Activated CD4-positive, alpha-beta T cell treated with anti-CD3 and anti-CD28 coated beads, Interleukin-2, amount 50 U/mL, for 48 hours (primary cell): ENCODE data around the gene KAZN.

Source experiments
- DNase-seq, 2 experiments: peaks; one replicate each; pipeline ENCODE4 v3.0.0-alpha.2; 2020

The KAZN gene

DNA sequence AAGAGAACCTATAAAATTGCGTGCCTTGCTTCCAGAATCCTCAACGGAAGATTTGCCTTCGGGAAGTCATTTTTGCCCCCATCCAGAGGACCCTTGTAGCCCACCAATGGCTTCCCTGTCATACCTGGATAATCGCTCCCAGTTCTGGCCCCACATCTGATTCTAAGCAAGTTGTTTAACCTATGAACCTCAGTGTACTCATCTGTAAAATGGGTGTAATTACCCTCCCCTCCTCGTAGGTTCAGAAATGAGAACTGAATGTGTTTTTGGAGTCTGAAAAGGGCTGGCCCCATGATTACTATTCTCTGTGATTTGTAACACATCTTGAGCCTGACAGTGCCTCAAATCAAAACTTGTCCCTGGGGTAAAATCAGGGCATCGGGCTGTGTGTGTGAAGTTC, 473.5 kb downstream of the KAZN start:
- DNase-seq: no peak

DNA sequence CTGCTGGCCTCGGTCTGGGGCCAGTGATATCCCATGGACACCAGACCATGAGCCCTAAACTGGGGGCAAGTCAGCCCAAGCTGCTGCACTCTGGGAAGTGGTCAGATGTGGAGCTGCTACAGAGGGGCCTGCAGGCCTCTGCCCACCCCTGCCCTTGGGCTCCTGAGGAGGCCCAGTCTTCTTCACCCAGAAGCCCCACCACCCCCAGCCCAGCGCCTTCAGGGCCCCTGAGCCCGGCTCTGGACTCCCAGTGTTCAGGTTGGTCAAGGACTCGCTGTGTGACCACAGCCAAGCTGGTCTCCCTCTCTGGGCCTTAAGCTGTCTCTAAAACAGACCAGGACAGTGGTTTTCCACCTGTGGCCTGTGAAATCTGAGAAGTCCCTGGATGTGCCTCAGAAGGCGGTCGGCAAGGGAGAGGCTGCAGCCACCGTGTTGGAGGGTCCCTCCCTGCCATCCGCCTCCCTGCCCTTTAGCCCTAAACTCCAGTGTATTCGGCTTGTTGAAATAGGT, 475.4 kb downstream of the KAZN start:
- no peak for DNase-seq

GRCh38 chr1:15075175-15075574, 476.7 kb downstream of the KAZN start:
- DNase-seq: no peak

- no peak for DNase-seq
Measured at GRCh38 chr1:15075817-15076216, 477.3 kb downstream of the KAZN start.

DNA sequence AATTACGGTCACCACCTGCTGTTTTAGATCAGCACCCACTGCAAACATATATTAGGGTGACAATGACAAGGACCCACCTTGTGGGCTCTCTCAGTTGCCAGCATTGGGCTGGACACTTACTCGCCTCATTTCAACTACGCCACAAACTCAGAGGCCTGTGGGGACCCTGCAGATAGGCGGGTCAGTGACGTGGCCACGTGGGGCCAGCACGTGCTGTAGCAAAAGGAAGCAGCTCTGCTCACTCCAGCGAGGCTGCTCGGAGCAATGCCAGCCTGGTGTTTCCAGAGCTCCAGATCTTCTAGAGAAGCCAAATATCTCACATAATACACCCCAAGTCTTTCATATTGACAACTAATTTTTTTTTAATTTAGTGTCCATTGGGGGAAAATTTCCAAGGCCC, 478.3 kb downstream of the KAZN start:
- DNase-seq: no peak

DNA sequence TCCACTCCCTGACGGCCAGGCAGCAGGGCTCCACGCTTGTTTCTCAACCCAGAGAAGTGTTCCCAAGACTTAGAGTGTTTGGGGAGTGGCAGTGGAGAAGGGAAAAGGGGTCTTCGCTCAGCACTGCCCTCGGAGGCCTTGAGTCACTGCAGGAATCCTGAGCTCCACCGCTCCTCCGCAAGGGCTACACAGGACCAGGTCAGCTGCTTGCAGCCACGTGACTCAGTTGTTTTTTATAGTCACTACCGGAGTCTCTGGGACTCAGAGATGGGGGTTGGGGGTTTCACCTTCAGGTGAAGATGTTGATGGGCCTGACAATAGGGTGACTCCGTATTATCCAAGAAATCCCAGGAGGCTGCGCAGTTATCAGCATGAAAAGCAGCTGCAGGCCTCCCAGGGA, 478.9 kb downstream of the KAZN start:
- DNase-seq: no peak

GRCh38 chr1:15080328-15081007, 482.0 kb downstream of the KAZN start:
- DNase-seq: no peak

DNA sequence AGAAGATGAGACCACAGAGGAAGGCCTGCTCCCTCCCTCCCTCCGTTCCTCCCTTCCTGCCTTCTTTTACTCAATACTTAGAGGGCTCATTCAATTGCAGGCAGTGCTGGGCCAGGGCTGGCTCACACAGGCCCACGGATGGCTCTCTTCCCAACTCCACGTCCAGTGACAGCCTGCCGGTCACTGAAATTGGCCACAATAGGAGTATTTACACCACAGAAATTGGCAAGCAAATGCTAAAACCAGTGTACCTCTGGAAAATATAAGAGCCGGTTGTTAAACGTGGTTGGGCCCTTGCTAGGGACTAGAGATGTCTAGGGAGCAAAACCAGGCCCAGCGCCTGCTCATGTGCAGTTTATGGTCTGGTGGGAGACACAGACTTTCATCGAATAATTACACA, 482.6 kb downstream of the KAZN start:
- DNase-seq: no peak

DNA sequence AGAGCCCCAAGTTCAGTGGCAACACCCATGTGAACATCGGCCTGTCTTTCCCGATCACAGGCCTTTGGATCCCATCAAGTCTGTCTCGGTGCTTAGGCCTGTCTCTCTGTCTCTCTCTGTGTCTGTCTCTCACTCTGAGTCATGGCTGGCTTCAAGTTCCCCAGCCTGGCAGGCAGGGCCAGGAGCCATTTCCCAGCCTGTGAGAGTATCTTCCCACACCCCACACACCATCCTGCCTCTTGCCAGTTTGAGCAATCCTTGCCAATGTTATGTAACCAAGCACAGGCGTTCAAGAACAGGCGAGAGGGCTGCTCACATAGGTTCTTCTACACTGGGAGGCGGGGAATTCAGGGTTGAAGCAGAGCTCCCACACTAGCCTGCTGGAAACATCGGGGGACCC, 485.1 kb downstream of the KAZN start:
- no peak for DNase-seq

DNA sequence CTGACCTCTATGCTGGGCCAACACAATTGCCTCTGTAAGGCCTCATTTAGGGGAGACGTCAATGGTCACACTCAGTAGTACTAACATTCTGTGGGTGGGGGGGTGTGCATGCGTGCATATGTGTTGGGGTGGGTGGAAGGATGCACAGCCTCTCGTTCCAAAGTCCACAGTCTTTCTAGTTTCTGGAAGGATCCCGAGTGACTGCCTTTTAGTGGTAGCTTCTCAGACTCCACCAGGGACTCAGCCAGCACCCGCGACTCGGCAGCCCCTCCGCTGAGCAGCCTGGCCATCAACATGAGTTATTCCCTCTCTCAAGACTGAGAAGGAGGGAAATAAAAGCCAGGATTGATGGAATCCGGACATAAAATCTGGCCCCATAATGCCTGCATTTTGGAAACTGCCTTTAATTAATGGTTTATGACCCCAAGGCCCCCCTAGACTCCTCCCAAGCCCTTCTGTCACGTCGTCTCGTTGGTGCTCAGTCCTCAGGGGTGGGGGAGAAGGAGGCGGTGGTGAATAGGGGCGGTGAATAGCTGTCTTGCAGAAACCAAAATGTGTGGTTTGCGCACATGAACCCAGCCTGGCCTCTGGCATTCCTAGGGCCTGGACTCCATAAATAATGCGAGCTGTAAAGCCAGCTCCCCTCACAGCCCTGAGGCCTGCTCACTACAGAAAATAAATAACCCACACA, 489.9 kb downstream of the KAZN start:
- DNase-seq: no peak

- no peak for DNase-seq
Measured at GRCh38 chr1:15089258-15089992, 490.9 kb downstream of the KAZN start.

DNA sequence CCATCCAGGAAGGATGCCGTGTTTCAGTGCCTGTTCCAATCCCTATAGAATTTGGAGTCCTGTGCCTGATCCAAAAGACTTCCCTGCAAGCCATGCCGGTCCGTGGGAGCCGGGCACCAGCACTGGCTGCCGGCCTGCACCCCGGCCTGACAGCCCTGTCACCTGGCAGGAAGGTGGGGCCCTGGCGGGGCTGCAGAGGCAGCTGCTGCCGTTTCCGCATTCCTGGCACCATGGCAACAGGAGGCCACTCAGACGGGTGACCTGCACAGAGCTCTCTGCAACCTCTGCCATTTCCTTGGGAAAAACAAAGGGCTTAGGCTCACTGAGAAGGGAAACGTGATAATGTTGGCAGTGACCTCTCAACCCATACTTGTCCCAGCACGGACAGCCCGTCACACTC, 491.9 kb downstream of the KAZN start:
- peak in 1 of 2 experiments; percentile 9 for DNase-seq

DNA sequence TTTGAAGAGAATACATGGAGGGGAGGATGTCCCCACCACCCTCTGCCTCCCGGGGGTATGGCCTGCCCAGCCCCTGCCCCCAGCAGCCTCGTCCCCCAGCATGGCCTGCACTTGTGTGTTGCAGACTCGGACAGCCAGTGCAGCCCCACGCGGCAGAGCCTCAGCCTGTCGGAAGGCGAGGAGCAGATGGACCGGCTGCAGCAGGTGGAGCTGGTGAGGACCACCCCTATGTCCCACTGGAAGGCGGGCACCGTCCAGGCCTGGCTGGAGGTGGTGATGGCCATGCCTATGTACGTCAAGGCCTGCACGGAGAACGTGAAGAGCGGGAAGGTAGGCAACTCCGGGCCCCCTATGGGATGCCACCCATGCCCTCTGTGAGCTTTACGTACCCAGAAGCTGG, 495.6 kb downstream of the KAZN start:
- no peak for DNase-seq

DNA sequence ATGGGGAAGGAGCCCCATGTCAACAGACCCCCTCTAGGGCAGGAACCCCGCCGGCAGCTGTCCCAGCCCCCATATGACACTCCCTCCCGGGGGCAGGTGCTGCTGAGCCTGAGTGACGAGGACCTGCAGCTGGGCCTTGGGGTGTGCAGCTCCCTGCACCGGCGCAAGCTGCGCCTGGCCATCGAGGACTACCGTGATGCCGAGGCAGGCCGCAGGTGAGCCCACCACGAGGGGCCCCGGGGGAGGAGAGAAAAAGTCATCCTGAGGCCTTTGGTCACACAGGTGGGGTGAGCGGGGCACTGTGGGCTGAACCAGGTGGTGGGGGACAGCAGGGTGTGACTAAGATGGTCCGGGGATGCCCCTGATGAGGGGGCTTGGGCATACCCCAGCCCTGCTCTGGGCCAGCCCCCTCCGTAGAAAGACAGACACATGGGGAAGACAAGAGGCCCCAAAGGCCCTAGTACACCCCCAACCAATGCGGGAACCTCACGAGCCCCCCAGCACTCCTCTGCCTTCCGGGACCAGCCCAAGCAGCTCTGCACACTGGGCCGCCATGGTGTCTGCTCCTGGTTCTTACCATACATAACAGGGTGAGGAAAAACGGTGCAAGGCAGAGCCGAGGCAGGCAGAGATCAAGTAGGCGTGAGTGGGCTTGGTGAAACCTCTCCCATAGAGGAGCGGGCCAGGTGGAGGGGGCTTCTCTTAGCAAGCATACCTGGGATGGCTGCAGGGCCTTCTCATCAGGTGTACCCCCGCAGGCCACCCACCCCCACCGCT, 496.4 kb downstream of the KAZN start:
- no peak for DNase-seq

- no peak for DNase-seq
Measured at GRCh38 chr1:15095496-15095875, 497.0 kb downstream of the KAZN start.

DNA sequence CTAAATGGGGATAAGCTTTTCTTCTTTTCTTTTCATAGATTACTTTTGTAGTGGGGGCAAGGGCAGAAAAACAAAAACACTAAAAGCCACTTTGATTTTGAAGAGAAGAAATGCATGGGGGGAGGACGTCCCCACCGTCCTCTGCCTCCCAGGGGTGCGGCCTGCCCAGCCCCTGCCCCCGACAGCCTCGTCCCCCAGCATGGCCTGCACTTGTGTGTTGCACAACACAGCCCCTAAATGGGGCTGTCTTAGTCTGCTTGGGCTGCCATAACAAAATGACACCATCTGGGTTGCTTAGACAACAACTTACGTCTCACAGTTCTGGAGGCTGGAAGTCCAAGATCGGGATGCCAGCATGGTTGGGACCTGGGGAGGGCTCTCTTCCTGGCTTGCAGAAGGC, 497.8 kb downstream of the KAZN start:
- DNase-seq: no peak

DNA sequence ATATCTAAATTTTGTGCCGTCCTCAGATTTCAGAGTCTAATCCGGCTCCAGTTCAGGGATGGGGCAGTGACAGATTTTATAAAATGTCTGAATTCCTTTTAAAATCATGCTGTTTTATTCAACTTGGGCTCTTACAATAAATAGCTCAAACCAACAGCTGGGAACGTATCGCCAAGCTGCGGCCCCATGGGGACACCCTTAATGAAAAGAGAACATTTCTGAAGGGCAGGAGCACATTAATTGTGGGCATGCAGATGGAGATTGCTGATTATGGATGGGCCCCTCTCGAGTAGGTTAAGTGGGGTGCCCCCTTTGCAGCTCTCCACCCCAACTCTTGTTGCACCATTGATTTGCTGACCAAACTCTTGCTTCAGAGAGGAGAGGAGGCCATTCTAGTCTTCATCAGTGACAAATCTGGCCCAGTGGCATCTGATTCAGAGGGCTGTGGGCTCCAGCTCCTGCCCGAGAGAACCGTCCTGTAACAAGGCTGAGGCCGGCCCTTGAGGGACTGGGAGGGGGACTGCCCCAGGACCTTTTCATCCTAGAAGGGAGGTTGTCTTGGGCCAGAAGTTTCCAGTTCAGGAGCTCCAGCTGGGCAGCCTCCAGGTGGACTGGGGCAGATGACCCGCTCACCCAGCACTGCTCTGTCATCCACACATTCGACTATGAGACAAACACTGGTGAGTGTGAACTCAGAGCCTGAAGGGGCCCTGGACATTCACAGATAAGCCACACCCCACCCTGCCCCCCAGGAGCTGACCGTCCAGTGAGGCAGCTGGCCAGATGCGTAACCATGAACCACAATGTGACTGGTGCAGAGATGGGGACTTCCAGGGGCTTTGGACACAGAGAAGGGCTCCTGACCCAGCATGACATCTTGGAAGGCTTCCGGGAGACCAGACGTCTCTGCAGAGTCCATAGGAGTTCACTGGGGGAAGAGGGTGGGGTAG, 500.0 kb downstream of the KAZN start:
- no peak for DNase-seq

DNA sequence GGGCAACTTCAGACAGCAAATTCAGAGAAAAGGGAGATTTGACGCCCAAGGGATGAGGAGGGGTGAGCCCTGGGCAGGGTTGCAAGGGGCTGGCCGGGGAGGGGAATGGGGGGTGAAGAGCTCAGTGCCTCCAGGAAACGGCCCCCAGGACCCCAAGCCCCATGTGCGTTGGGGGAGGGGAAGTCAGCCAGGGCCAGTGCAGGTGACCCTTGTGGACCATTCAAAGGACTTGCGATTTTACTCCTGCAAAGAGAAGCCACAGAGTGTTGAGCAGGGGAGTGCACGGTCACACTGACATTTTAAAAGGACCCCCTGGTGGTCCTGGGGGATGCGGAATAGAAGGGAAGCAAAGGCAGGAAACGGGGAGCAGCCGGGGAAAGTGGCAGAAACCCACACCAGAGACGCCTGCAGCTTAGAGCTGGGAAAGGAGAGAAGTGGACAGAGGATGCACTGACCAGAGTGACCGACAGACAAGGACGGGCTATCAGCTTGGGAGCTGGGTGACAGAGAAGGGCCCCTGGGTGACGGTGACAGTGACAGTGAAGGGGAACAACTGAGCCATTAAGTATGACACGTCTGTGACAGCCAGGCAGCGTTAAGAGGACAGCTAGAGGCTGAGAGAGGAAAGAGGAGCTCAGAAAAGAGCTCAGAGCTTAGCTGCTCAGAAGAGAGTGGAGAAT, 501.1 kb downstream of the KAZN start:
- DNase-seq: no peak

DNA sequence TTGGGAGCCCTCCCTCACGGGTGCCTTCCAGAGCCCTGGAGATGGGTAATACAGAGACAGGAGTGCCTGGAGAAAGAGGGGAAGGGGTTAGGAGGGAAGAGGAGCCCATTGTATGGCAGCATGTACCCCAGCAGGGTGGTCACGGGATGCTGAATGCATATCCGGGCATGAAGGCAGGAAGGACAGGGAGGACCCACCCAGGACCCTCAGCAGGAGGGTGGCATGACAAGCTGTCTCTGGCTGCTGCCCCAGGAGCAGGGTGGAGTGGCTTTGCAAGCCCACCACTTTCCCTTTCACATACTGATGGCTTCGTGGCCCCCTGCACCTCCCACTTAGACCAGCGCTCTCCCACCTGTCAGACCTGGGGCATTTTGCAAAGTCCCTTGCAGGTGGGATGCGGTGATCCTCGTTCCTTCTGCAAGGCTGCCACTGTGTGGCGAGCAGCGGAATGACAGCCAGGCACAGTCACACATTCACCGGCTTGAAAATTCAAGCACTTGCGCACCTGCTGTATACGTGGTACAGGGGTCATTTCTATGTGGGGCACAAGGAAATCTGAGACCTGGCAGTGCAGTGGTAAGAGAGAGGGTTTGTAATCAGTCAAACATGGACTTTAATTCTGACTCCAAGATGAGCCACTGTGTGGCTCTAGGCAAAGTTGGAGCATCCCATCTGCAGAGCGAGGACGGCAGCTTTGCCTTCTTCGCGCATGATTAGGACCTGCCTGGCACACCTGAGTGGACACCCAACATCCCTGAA, 501.8 kb downstream of the KAZN start:
- peak; percentile 51 to 57 for DNase-seq
